Sigmoid colon (tissue), 7 donors: ENCODE data around the gene GLB1L3. TPM values are rescaled to one million over a fixed set of nuclear protein-coding genes. Genes with fewer than 3 reads are reported as not detected.

Source experiments
- DNase-seq: peaks from one replicate; pipeline ENCODE4 v3.0.0-alpha.2; 2019
- H3K27ac ChIP-seq, 4 donors: fragments of 200-600 bp; sonication (generic); one replicate each; pipeline ENCODE4 v1.5.1; 2016 to 2019; ENCODE audit warnings: mild to moderate bottlenecking in 1 of 4
- H3K27me3 ChIP-seq, 3 donors: fragments of 200-600 bp; sonication (generic); one replicate each; pipeline ENCODE4 v1.5.1; 2019; ENCODE audit warnings: mild to moderate bottlenecking in 1 of 3
- H3K36me3 ChIP-seq, 4 donors: fragments of 200-600 bp; sonication (generic); one replicate each; pipeline ENCODE4 v1.5.1; 2016 to 2019
- H3K4me1 ChIP-seq, 4 donors: fragments of 200-600 bp; sonication (generic); one replicate each; pipeline ENCODE4 v1.5.1; 2017 to 2019
- H3K4me3 ChIP-seq, 4 donors: fragments of 200-600 bp; sonication (generic); one replicate each; pipeline ENCODE4 v1.5.1; 2017 to 2019; ENCODE audit warnings: mild to moderate bottlenecking in 2 of 4, moderate library complexity in 1 of 4
- H3K9me3 ChIP-seq, 4 donors: fragments of 200-600 bp in 3 of 4; sonication (generic) in 3 of 4; one replicate each; pipeline versions ENCODE4 v1.5.1 to v1.6.1; 2013 to 2019
- CTCF ChIP-seq, 4 experiments: fragments of 450-650 bp in 3 of 4; fragments of 200-600 bp in 1 of 4; IDR thresholded peaks; one replicate each; pipeline ENCODE4 v1.5.1; 2016 to 2019; ENCODE audit warnings: antibody characterized with exemption in 4 of 4, mild to moderate bottlenecking in 3 of 4, moderate library complexity in 2 of 4
- EP300 ChIP-seq, 4 donors: sonication (generic); formaldehyde crosslinking; IDR thresholded peaks; one replicate each; pipeline ENCODE4 v1.6.1; 2017; ENCODE audit warnings: antibody characterized with exemption in 4 of 4
- POLR2A ChIP-seq, 2 donors: fragments of 450-650 bp; IDR thresholded peaks; one replicate each; pipeline ENCODE4 v1.6.1; 2016; ENCODE audit warnings: antibody characterized with exemption in 2 of 2, mild to moderate bottlenecking in 2 of 2, moderate library complexity in 2 of 2
- POLR2AphosphoS5 ChIP-seq, 4 donors: sonication (generic); formaldehyde crosslinking; IDR thresholded peaks; one replicate each; pipeline ENCODE4 v1.6.1; 2017; ENCODE audit warnings: antibody characterized with exemption in 4 of 4
- WGBS, 2 donors: extraction: QIAGEN DNeasy Blood & Tissue Kit; methylation state at CpG; one replicate each; pipeline ENCODE4 v1.1.7; 2013; 5-methylcytosine and 5-hydroxymethylcytosine counted together
- intact Hi-C: fragments of 100-400 bp; cut with DNase I; formaldehyde crosslinking; loops from one replicate; pipeline ENCODE4 v1.15.1; 2023
- polyA plus RNA-seq, 3 donors: library from polyadenylated mRNA; stranded (reverse); fragments of 200-250 nt; gene quantifications; one replicate each; pipeline ENCODE4 v1.2.3, GENCODE V29; 2013
- total RNA-seq, 4 donors: library from RNA; depleted of rRNA; stranded (reverse); fragments of >200 nt; gene quantifications; one replicate each; pipeline ENCODE4 v1.1.0, GENCODE V29; 2016
- donor health status: healthy with polysubstance abuse.
- donor health status: Bipolar disorder and iron deficiency.
- donor health status: healthy.

Gene GLB1L3
- total and polyA plus RNA-seq, 7 donors: 0.25 to 8.9 (median 1.1) TPM; not detected in 2

- no peaks in the 10 kb centered on the region for H3K36me3 ChIP-seq
- intact Hi-C loops: loop anchor here (1.0 to 5.0 kb wide), 3 partner anchors 53 to 106 kb away; partner anchors contain the start of genes ACAD8, GLB1L3, THYN1 and VPS26B
- H3K9me3 ChIP-seq: no peaks in the 10 kb centered on the region
- H3K27me3 ChIP-seq: no peaks in the 10 kb centered on the region
- 30 to 36% methylated on average over 22 of the region's 22 CpGs for WGBS, 2 donors
- DNase-seq: peak; percentile 62
- H3K4me3 ChIP-seq: peak overlapping the region; percentile 34 to 69 (median 58)
- peaks cover 0 to 37% (median 21%) of the 10 kb centered on the region in 4 donors for H3K4me1 ChIP-seq
- H3K27ac ChIP-seq: peak overlapping the region; percentile 68 to 77 (median 70)
- TF ChIP-seq POLR2A (IDR thresholded peaks at IDR 0.05): no peak
These were observed 54.6 kb downstream of the GLB1L3 start for GRCh38 chr11:134330611-134331353.

GRCh38 chr11:134331354-134332188, 55.4 kb downstream of the GLB1L3 start, which contains the start of gene GLB1L2:
TSS of gene GLB1L2 (plus strand) at chr11:134331988. CDS start at chr11:134332062, 74 bp downstream.
- H3K27ac ChIP-seq: peak within 1 kb of the TSS; percentile 68 to 77 (median 72)
- WGBS, 2 donors: 1 to 2% methylated on average over 80 of the region's 80 CpGs
- intact Hi-C loops: loop anchor here (5.0 kb wide), 2 partner anchors 54 to 79 kb away; partner anchors contain the start of genes ACAD8, GLB1L3 and THYN1
- no peaks in the 10 kb centered on the region for H3K27me3 ChIP-seq
- peak; percentile 89 for DNase-seq
- H3K36me3 ChIP-seq: no peaks in the 10 kb centered on the region
- H3K9me3 ChIP-seq: no peaks in the 10 kb centered on the region
- H3K4me1 ChIP-seq: peaks cover 0 to 37% (median 21%) of the 10 kb centered on the region in 4 donors
- peak within 1 kb of the TSS; percentile 48 to 69 (median 58) for H3K4me3 ChIP-seq
- TF ChIP-seq POLR2AphosphoS5 (IDR thresholded peaks at IDR 0.05) (peak; percentile 54 to 93 (median 79)), POLR2A (IDR thresholded peaks at IDR 0.05) (peak; percentile 47 to 58), CTCF (IDR thresholded peaks at IDR 0.05) (no peak), EP300 (IDR thresholded peaks at IDR 0.05) (no peak)

GRCh38 chr11:134332189-134332631, 56.0 kb downstream of the GLB1L3 start:
- Histone ChIP-seq H3K36me3 (no peaks in the 10 kb centered on the region), H3K4me1 (peaks cover 0 to 37% (median 21%) of the 10 kb centered on the region in 4 donors), H3K9me3 (no peaks in the 10 kb centered on the region), H3K27me3 (no peaks in the 10 kb centered on the region), H3K4me3 (peak overlapping the region; percentile 48 to 69 (median 58)), H3K27ac (peak overlapping the region; percentile 37 to 74 (median 53))
- 1 to 3% methylated on average over 40 of the region's 40 CpGs for WGBS, 2 donors
- intact Hi-C loops: loop anchor here (5.0 kb wide), 2 partner anchors 55 to 80 kb away; partner anchors contain the start of genes ACAD8, GLB1L3 and THYN1
- TF ChIP-seq CTCF (IDR thresholded peaks at IDR 0.05) (no peak), POLR2AphosphoS5 (IDR thresholded peaks at IDR 0.05) (no peak), POLR2A (IDR thresholded peaks at IDR 0.05) (no peak), EP300 (IDR thresholded peaks at IDR 0.05) (no peak)
- DNase-seq: peak; percentile 74

- Histone ChIP-seq H3K27ac (peak overlapping the region in 3 of 4 donors; percentile 46 to 74 (median 60)), H3K9me3 (no peaks in the 10 kb centered on the region), H3K27me3 (no peaks in the 10 kb centered on the region), H3K4me3 (peak overlapping the region; percentile 48 to 69 (median 58)), H3K4me1 (peaks cover 0 to 37% (median 21%) of the 10 kb centered on the region in 4 donors), H3K36me3 (peaks cover 0 to 2% (median 0%) of the 10 kb centered on the region in 4 donors)
- peak; percentile 56 for DNase-seq
- WGBS, 2 donors: 78 to 87% methylated on average over 7 of the region's 7 CpGs
- intact Hi-C loops: loop anchor here (5.0 kb wide), 2 partner anchors 55 to 80 kb away; partner anchors contain the start of genes ACAD8, GLB1L3 and THYN1
- TF ChIP-seq EP300 (IDR thresholded peaks at IDR 0.05) (no peak), CTCF (IDR thresholded peaks at IDR 0.05) (no peak), POLR2A (IDR thresholded peaks at IDR 0.05) (no peak)
These were observed 56.6 kb downstream of the GLB1L3 start for GRCh38 chr11:134332782-134333181.
